HepG2 (cell line): Measurements from ENCODE around the gene GRM4. TPM values are rescaled to one million over a fixed set of nuclear protein-coding genes. Genes with fewer than 3 reads are reported as not detected.

Source experiments
- ATAC-seq: fragments of 200-7000 bp; cut with Tn5 transposase; 3 replicates; pipeline ENCODE4 v1.9.1; 2020; ENCODE audit warnings: mild to moderate bottlenecking, moderate library complexity
- BruUV-seq: library from RNA; stranded (reverse); fragments of 400-500 nt; replicated peaks from 2 replicates; lab custom pipeline; 2021; lab: Mats Ljungman, UMichigan
- CTCF ChIA-PET: fragments of 300-600 bp; formaldehyde crosslinking; extraction: SDS; loops from one replicate; lab custom pipeline; 2021; ENCODE audit warnings: low total read pairs, inconsistent platforms, low intra/inter-chr PET ratio; lab: Yijun Ruan, JAX
- POLR2A ChIA-PET: fragments of 350-600 bp; sonication (Branson Sonifier 250); formaldehyde crosslinking; loops from one replicate; lab custom pipeline; 2020; ENCODE audit warnings: antibody characterized with exemption, inconsistent platforms; lab: Yijun Ruan, JAX
- DNase-seq: peaks from one replicate; pipeline ENCODE4 v3.0.0-alpha.2; 2015; ENCODE audit warnings: low spot score
- FAIRE-seq: peaks from 3 replicates; lab custom pipeline; 2011; peaks lifted over from hg19 to GRCh38; lab: Jason Lieb, UNC
- H2AFZ ChIP-seq: one replicate; pipeline ENCODE4 v1.6.1; 2011; ENCODE audit warnings: low read length, inconsistent platforms
- H3K27ac ChIP-seq: fragments of 300-600 bp; 3 replicates; pipeline ENCODE4 v1.8.0; 2011; ENCODE audit warnings: mixed run types, mild to moderate bottlenecking, mixed read lengths, low read length, inconsistent platforms; ENCODE audit not compliant: insufficient read depth; ENCODE audit errors: extremely low read length
- H3K27me3 ChIP-seq, 2 experiments: fragments of 200-600 bp in 1 of 2; 2 replicates in 1 of 2; 3 replicates in 1 of 2; pipeline versions ENCODE4 v1.6.0 to v1.8.0; 2011; ENCODE audit warnings: low read length in 2 of 2, mild to moderate bottlenecking in 2 of 2, moderate library complexity in 2 of 2, inconsistent platforms in 1 of 2; ENCODE audit not compliant: insufficient read depth in 2 of 2, control insufficient read depth in 1 of 2
- H3K36me3 ChIP-seq, 2 experiments: fragments of 200-600 bp in 1 of 2; replicated peaks in 1 of 2; 2 replicates in 1 of 2; 3 replicates in 1 of 2; pipeline versions ENCODE4 v1.5.1 to v1.8.0; 2011; ENCODE audit warnings: low read length in 2 of 2, inconsistent platforms in 1 of 2; ENCODE audit not compliant: insufficient read depth in 2 of 2, control insufficient read depth in 1 of 2
- H3K4me1 ChIP-seq: 2 replicates; pipeline ENCODE4 v1.5.1; 2012; ENCODE audit warnings: low read length, inconsistent platforms; ENCODE audit not compliant: insufficient read depth
- H3K4me2 ChIP-seq: 2 replicates; pipeline ENCODE4 v1.6.0; 2011; ENCODE audit warnings: low read depth, low read length, inconsistent platforms
- H3K4me3 ChIP-seq, 3 experiments: fragments of 200-600 bp in 1 of 3; sonication (generic), shearing (Covaris generic) in 1 of 3; replicated peaks in 1 of 3; 2 replicates each; pipeline ENCODE4 v1.5.1; 2011 to 2016; ENCODE audit warnings: low read length in 3 of 3, inconsistent platforms in 2 of 3, low read depth in 2 of 3, mild to moderate bottlenecking in 2 of 3, control low read depth in 1 of 3, mixed read lengths in 1 of 3; ENCODE audit not compliant: insufficient read depth in 1 of 3
- H3K79me2 ChIP-seq: one replicate; pipeline ENCODE4 v1.6.1; 2011; ENCODE audit warnings: low read length, inconsistent platforms; ENCODE audit not compliant: insufficient read depth
- H3K9ac ChIP-seq: 2 replicates; pipeline ENCODE4 v1.6.0; 2011; ENCODE audit warnings: mild to moderate bottlenecking, low read depth, low read length, inconsistent platforms; ENCODE audit not compliant: insufficient read depth
- H3K9me3 ChIP-seq: 2 replicates; pipeline ENCODE4 v1.5.1; 2012; ENCODE audit warnings: mild to moderate bottlenecking, low read length
- H4K20me1 ChIP-seq: 2 replicates; pipeline ENCODE4 v1.6.0; 2011; ENCODE audit warnings: inconsistent platforms, mild to moderate bottlenecking, low read length, moderate library complexity; ENCODE audit not compliant: insufficient read depth
- CEBPB ChIP-seq: IDR thresholded peaks from 2 replicates; pipeline ENCODE4 v1.6.1; 2011; ENCODE audit warnings: low read depth, low read length, improper control_type of control experiment, borderline replicate concordance
- ERF ChIP-seq: IDR thresholded peaks from 2 replicates; pipeline ENCODE4 v1.6.1; 2018; ENCODE audit warnings: missing biosample characterization, missing genetic modification reagents
- FLYWCH1 ChIP-seq: sonication (generic); formaldehyde crosslinking; IDR thresholded peaks from 2 replicates; pipeline ENCODE4 v1.8.1; 2023; ENCODE audit warnings: mild to moderate bottlenecking, missing genetic modification reagents
- GLI4 ChIP-seq: sonication (generic); formaldehyde crosslinking; IDR thresholded peaks from 2 replicates; pipeline ENCODE4 v1.5.1; 2020; ENCODE audit warnings: missing genetic modification reagents, mild to moderate bottlenecking, moderate library complexity, borderline replicate concordance
- HOXA9 ChIP-seq: sonication (generic); formaldehyde crosslinking; IDR thresholded peaks from 2 replicates; pipeline ENCODE4 v1.8.1; 2022; ENCODE audit warnings: missing genetic modification reagents, mild to moderate bottlenecking, moderate library complexity, borderline replicate concordance
- JUNB ChIP-seq: sonication (generic); formaldehyde crosslinking; IDR thresholded peaks from 2 replicates; pipeline ENCODE4 v1.8.0; 2022; ENCODE audit warnings: missing genetic modification reagents, mild to moderate bottlenecking, borderline replicate concordance
- KLF15 ChIP-seq: sonication (generic); formaldehyde crosslinking; IDR thresholded peaks from 2 replicates; pipeline ENCODE4 v1.8.1; 2023; ENCODE audit warnings: borderline replicate concordance, mild to moderate bottlenecking, inconsistent platforms, missing genetic modification reagents, mixed read lengths
- PCBP2 ChIP-seq: fragments of 200-400 bp; formaldehyde crosslinking; optimal IDR thresholded peaks from 2 replicates; pipeline ENCODE3; 2018; ENCODE audit warnings: low read length, low read depth; ENCODE audit not compliant: poor library complexity, severe bottlenecking
- RAD21 ChIP-seq: fragments of 450-650 bp; formaldehyde crosslinking; IDR thresholded peaks from 2 replicates; pipeline ENCODE4 v1.5.0; 2020; ENCODE audit warnings: mild to moderate bottlenecking
- SETDB1 ChIP-seq: sonication (generic); formaldehyde crosslinking; IDR thresholded peaks from 2 replicates; pipeline ENCODE4 v1.5.1; 2020; ENCODE audit warnings: missing genetic modification reagents, mild to moderate bottlenecking, borderline replicate concordance
- SIX1 ChIP-seq: sonication (generic); formaldehyde crosslinking; IDR thresholded peaks from 2 replicates; pipeline ENCODE4 v1.4.0; 2020; ENCODE audit warnings: missing genetic modification reagents, borderline replicate concordance
- TCF7L2 ChIP-seq: IDR thresholded peaks from 2 replicates; pipeline ENCODE4 v1.6.1; 2011; ENCODE audit warnings: mild to moderate bottlenecking, low read depth, low read length, moderate library complexity
- TP53 ChIP-seq: sonication (generic); formaldehyde crosslinking; conservative IDR thresholded peaks from 2 replicates; pipeline ENCODE4 v1.4.0; 2020; ENCODE audit warnings: missing genetic modification reagents
- ZNF547 ChIP-seq: sonication (generic); formaldehyde crosslinking; IDR thresholded peaks from 2 replicates; pipeline ENCODE4 v1.5.1; 2020; ENCODE audit warnings: mild to moderate bottlenecking, missing genetic modification reagents
- ZNF569 ChIP-seq: sonication (generic); formaldehyde crosslinking; IDR thresholded peaks from 2 replicates; pipeline ENCODE4 v1.5.0; 2020; ENCODE audit warnings: mild to moderate bottlenecking, missing genetic modification reagents, moderate library complexity, borderline replicate concordance
- ZNF777 ChIP-seq: sonication (generic); formaldehyde crosslinking; IDR thresholded peaks from 2 replicates; pipeline ENCODE4 v1.4.0; 2020; ENCODE audit warnings: missing genetic modification reagents
- ZNF891 ChIP-seq: sonication (generic); formaldehyde crosslinking; IDR thresholded peaks from 2 replicates; pipeline ENCODE4 v1.5.0; 2020; ENCODE audit warnings: mild to moderate bottlenecking, missing genetic modification reagents
- WGBS: methylation state at CpG from one replicate; pipeline ENCODE4 v1.1.6; 2017; ENCODE audit warnings: low lambda C conversion rate; 5-methylcytosine and 5-hydroxymethylcytosine counted together
- in situ Hi-C: cut with HindIII; loops from 2 replicates; pipeline ENCODE4 v1.10.0; 2017; ENCODE audit warnings: low pct_unique_long_range_greater_than_20kb; ENCODE audit not compliant: extremely low pct_ligation_motif_present
- intact Hi-C: fragments of 100-400 bp; cut with micrococcal nuclease; formaldehyde crosslinking; loops from one replicate; pipeline ENCODE4 v1.10.0; 2022; ENCODE audit not compliant: unreplicated experiment
- polyA plus RNA-seq, 8 experiments: library from polyadenylated mRNA; depleted of rRNA in 3 of 8; stranded (reverse) in 7 of 8; unstranded in 1 of 8; fragments of >200 nt; fragmentation: Illumina TruSeq in 4 of 8; extraction: Trizol in 4 of 8; gene quantifications; 2 replicates each; pipeline versions ENCODE4 v1.2.1 to v1.2.3, GENCODE V29; 2011 to 2016; ENCODE audit warnings: low read depth in 4 of 8, missing spikeins in 1 of 8, mixed read lengths in 1 of 8; ENCODE audit not compliant: insufficient read depth in 1 of 8
- total RNA-seq, 5 experiments: library from RNA; depleted of rRNA; stranded (reverse); fragments of >200 nt; fragmentation: Illumina TruSeq; extraction: Trizol; gene quantifications; 2 replicates each; pipeline ENCODE4 v1.2.3, GENCODE V29; 2016; ENCODE audit warnings: low read depth in 1 of 5
- TF ChIP-seq, protein P1 (sequence below): sonication (generic); formaldehyde crosslinking; IDR thresholded peaks from 2 replicates; pipeline ENCODE4 v1.4.0; 2020; ENCODE audit warnings: missing genetic modification reagents, borderline replicate concordance

The GRM4 gene
- total and polyA plus RNA-seq, 2 of the 13 experiments (the other 11 are each of a cell fraction or from before 2014, with no cell fraction given): not detected

DNA sequence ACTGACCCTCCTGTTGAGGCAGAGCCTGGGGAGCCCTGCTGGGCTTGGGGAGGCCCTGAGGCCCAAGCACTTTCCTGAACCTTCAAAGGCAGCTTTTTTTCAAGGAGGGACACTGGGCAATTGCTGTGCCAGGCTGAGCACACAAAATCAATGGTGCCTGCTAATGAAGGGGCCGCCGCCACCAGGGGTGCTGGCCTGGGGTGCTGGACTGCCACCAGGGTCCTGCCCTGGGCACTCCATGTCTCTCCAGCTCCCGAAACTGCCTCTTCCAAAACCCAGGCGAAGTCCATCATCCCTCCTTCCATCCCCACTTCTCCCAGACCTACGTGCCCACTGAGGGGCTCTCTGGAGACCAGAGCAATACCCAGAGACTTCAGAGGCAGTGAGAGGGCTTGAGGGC, 145.6 kb downstream of the GRM4 start:
- DNase-seq (no peak), ATAC-seq (no peak), FAIRE-seq (no peak)
- Histone ChIP-seq H3K4me2 (no peak overlapping the region), H2AFZ (no peak overlapping the region), H3K4me1 (peaks cover 7% of the 10 kb centered on the region), H4K20me1 (no peaks in the 10 kb centered on the region), H3K4me3 (no peak overlapping the region), H3K36me3 (no peaks in the 10 kb centered on the region), H3K27me3 (peaks cover 8 to 43% of the 10 kb centered on the region in 2 experiments; a peak in 4 of 5 replicates), H3K79me2 (no peaks in the 10 kb centered on the region), H3K27ac (no peak overlapping the region), H3K9me3 (0 out of 2 replicates have a peak, but pooled peaks cover 3% of the 10 kb centered on the region), H3K9ac (no peak overlapping the region)
- intact Hi-C loops: no loop called here
- ChIA-PET POLR2A (no interaction called here), CTCF (no interaction called here)
- no TSS peak for BruUV-seq
- TF ChIP-seq ERF (CRISPR knock-in tag): no peak
- no peak for TF ChIP-seq GLI4
- TF ChIP-seq CEBPB: no peak
- no peak for TF ChIP-seq TP53 (CRISPR knock-in tag)
- no peak for TF ChIP-seq PCBP2
- no peak for TF ChIP-seq RAD21 (CRISPR knock-in tag)
- no peak for TF ChIP-seq SIX1 (CRISPR knock-in tag)
- TF ChIP-seq ZNF547 (CRISPR knock-in tag): no peak
- no peak for TF ChIP-seq ZNF569
- TF ChIP-seq SETDB1: no peak
- no peak for TF ChIP-seq KLF15 (CRISPR knock-in tag)
- no peak for TF ChIP-seq FLYWCH1 (CRISPR knock-in tag)
- no peak for TF ChIP-seq HOXA9
- TF ChIP-seq TCF7L2: no peak
- TF ChIP-seq ZNF777 (CRISPR knock-in tag): no peak
- TF ChIP-seq ZNF891 (CRISPR knock-in tag): no peak
- no peak for TF ChIP-seq JUNB (CRISPR knock-in tag)
- TF ChIP-seq, protein P1, sequence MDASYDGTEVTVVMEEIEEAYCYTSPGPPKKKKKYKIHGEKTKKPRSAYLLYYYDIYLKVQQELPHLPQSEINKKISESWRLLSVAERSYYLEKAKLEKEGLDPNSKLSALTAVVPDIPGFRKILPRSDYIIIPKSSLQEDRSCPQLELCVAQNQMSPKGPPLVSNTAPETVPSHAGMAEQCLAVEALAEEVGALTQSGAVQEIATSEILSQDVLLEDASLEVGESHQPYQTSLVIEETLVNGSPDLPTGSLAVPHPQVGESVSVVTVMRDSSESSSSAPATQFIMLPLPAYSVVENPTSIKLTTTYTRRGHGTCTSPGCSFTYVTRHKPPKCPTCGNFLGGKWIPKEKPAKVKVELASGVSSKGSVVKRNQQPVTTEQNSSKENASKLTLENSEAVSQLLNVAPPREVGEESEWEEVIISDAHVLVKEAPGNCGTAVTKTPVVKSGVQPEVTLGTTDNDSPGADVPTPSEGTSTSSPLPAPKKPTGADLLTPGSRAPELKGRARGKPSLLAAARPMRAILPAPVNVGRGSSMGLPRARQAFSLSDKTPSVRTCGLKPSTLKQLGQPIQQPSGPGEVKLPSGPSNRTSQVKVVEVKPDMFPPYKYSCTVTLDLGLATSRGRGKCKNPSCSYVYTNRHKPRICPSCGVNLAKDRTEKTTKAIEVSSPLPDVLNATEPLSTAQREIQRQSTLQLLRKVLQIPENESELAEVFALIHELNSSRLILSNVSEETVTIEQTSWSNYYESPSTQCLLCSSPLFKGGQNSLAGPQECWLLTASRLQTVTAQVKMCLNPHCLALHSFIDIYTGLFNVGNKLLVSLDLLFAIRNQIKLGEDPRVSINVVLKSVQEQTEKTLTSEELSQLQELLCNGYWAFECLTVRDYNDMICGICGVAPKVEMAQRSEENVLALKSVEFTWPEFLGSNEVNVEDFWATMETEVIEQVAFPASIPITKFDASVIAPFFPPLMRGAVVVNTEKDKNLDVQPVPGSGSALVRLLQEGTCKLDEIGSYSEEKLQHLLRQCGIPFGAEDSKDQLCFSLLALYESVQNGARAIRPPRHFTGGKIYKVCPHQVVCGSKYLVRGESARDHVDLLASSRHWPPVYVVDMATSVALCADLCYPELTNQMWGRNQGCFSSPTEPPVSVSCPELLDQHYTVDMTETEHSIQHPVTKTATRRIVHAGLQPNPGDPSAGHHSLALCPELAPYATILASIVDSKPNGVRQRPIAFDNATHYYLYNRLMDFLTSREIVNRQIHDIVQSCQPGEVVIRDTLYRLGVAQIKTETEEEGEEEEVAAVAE (CRISPR knock-in tag): no peak
- whole genome bisulfite sequencing: 31% methylated on average over 5 of the region's 5 CpGs
- in situ Hi-C loops: no loop called here
